NCI-H1694 (cell line): Measurements from ENCODE around the gene OPHN1.
"Not testable (repeated sequence)": the region's sequence is repeated elsewhere in the genome, so short reads cannot be mapped to it uniquely, and the experiment has no call there.

Experiments
- DNase-seq: peaks from one replicate; lab custom pipeline; 2025; lab: John Stamatoyannopoulos, UW

Gene OPHN1

DNA sequence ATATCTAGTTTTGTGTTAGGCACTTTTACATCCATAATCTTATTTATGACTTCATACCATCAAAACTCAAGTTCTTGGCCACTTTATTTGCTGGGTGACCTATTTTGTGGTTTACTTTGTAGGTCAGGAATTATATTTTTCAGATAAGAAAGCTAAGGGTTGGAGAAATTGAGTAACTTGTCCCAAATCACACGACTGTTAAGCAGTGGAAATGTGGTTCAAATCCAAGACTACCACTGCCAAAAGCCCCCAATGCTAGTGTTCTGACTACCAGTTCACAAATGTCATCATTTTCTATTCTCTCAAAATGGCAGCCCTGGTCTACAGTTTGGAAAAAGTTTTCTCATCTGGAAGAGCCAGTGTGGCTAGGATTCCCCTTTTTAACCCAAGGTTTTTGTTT, 74.6 kb downstream of the OPHN1 start:
- no peak for DNase-seq

- no peak for DNase-seq
Observed at GRCh38 chrX:68355629-68355920, 77.7 kb downstream of the OPHN1 start.

DNA sequence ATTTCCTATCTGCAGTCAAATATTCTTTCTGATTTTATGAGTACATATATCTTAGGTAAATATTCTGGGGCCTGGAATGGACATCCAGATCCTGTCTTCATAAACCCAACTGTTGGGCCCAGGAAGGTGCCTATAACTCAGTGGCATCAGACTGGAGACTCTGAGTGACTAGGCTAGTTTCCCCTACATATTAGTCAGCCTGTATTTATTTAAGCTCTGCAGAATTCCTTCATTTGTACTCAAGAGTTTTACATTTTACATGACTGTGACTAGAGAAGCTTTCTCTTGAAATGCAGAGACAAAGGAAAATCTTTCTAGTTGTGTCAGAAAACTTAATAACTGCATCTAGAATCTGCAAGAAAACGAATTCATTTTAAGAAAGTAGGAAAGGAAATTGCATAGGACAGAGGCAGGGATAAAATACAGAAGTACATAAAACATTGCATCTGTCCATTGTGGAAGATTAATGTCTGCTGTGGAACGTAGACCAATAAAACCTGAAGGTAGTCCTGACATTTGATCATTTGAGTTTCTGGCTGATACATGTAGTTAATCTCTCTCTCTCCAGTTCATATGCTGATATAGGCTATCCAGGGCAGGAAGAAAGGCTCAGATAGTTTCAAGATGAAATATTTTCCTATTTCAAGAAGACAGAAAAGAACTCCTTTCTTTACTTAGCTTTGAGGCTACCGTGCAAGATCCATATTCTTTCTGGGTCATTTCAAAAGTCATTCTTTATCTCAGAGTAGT, 78.2 kb downstream of the OPHN1 start:
- no peak for DNase-seq

DNA sequence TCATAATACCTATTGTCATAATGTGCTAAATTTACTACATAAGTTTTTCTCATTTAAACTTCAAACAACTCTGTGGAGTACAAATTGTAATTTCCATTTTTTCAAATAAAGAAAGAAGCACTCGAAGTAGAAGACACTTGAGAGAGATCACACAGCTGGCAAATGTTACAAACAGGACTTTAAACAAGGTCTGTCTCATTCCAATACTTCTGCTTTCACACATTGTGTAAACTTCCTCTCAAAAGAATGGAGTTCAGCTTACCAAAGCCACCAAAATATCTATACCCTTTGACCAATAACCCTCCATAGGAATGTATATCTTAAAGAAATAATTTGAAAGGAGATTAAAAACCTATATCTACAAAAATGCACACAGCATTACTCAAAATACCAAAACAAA, 88.3 kb downstream of the OPHN1 start:
- DNase-seq, result no peak

DNA sequence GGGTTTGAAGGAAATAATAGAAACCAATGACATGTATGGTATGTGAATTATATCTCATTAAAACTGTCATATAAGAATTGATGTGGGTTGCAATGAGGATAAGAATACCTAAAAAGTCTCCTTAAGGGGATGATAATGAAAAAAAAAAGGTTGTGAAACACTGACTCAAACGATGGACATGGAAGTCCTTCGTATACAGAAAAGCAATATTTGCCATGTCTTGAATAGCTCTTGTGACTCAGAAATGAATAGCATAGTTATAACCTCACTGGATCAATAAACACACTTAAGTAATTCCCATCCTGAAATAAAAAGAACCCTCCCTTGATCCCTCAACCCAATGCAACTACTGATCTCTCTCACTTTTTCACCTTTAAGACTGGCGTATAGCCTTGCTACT, 89.7 kb downstream of the OPHN1 start:
- no peak for DNase-seq

GRCh38 chrX:68332201-68332731, 101.0 kb downstream of the OPHN1 start:
- no peak for DNase-seq

DNA sequence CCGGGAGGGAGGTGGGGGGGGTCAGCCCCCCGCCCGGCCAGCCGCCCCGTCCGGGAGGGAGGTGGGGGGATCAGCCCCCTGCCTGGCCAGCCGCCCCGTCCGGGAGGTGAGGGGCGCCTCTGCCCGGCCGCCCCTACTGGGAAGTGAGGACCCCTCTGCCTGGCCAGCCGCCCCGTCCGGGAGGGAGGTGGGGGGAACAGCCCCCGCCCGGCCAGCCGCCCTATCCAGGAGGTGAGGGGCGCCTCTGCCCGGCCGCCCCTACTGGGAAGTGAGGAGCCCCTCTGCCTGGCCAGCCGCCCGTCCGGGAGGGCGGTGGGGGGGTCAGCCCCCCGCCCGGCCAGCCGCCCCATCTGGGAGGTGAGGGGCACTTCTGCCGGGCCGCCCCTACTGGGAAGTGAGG, 106.5 kb downstream of the OPHN1 start:
- DNase-seq, result not testable (repeated sequence)

- DNase-seq, result no peak
Observed at GRCh38 chrX:68307769-68308168, 125.5 kb downstream of the OPHN1 start.

DNA sequence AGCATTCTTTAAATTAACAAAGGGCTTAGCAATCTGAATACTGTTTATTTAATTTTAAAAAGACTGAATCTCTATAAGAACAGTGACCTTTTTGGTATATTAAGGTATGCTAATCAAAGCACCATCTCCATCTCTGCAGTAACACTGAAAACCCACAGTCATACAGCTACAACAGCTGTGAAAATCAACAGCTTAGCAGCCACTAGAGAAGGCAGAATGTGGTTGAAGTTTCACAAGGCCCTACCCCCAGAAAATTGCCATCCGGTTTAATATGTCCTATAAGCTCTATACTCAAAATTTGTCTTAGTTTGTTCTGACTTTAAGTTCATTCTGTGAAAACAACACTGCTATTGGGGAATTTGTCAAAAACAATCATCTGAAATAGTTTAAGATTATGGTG, 128.7 kb downstream of the OPHN1 start:
- DNase-seq, result no peak

DNA sequence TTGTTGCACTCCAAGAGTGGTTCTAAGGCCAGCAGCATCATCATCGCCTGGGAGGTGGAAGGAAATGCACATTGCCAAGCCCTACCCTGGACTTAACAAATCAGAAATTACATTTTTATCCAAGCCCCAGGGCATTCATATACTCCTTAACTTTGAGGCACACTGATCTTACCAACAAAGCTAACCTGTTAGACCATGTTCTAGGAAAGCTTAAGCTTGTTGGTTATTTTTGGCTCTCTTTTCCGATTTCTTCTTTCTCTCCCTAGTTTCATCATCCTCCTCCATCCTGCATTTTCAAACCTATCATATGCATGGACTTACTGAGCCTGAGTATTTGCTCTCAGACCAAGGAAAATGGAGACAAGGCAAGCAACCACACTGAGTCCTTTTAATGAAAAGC, 133.4 kb downstream of the OPHN1 start:
- DNase-seq, result no peak

GRCh38 chrX:68292471-68292870, 140.8 kb downstream of the OPHN1 start:
- no peak for DNase-seq

DNA sequence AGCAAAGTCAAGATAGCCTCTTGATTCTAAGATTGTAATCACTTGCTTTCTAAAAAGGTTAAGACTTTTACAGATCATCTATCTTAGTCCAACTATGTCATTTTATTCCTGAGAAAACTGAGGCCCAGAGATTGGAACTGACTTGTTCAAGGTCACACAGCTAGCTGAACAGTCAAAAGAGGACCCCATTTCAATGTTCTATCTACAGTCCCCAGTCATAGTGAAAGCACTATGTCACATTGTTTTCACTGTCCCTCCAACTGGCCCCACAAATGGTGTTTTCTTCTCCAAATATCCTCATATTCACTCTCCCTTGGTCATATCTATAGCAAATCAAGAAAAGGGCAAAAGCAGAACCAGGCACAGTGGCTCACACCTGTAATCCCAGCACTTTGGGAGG, 145.2 kb downstream of the OPHN1 start:
- no peak for DNase-seq

GRCh38 chrX:68287419-68287818, 145.9 kb downstream of the OPHN1 start:
- DNase-seq, result no peak

GRCh38 chrX:68286980-68287379, 146.3 kb downstream of the OPHN1 start:
- no peak for DNase-seq

- no peak for DNase-seq
Observed at GRCh38 chrX:68286076-68286475, 147.2 kb downstream of the OPHN1 start.

DNA sequence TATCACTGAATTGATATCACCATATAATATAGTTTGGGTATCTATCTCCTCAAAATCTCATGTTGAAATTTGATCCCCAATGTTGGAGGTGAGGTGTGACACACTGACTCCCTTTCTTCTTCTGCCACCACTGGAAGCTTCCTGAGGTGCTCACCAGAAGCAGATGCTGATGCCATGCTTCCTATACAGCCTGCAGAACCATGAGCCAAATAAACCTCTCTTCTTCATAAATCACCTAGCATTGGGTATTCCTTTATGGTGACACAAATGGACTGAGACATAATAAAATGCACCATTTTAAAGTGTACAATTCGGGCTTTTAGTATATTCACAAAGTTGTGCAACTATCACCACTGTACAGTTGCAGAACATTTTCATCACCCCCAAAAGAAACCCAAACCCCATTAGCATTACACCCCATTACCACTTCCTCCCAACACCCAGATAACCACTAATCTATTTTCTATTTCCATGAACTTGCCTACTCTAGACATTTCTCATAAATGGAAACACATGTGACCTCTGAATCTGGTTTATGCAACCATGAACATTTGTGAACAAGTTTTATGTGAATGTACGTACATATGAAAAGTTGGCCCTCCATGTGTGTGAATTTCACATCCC, 148.9 kb downstream of the OPHN1 start:
- DNase-seq, result no peak

- no peak for DNase-seq
Observed at GRCh38 chrX:68273887-68274286, 159.4 kb downstream of the OPHN1 start.

DNA sequence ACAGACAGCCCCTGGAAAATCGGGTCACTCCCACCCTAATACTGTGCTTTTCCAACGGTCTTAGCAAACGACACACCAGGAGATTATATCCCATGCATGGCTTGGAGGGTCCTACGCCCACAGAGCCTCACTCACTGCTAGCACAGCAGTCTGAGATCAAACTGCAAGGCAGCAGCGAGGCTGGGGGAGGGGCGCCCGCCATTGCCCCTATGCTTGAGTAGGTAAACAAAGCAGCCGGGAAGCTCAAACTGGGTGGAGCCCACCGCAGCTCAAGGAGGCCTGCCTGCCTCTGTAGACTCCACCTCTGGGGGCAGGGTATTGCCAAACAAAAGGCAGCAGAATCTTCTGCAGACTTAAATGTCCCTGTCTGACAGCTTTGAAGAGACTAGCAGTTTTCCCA, 168.5 kb downstream of the OPHN1 start:
- not testable (repeated sequence) for DNase-seq

- DNase-seq, result no peak
Observed at GRCh38 chrX:68261060-68261672, 172.1 kb downstream of the OPHN1 start.

GRCh38 chrX:68256990-68257389, 176.3 kb downstream of the OPHN1 start:
- no peak for DNase-seq

GRCh38 chrX:68254738-68255645, 178.3 kb downstream of the OPHN1 start:
- no peak for DNase-seq

DNA sequence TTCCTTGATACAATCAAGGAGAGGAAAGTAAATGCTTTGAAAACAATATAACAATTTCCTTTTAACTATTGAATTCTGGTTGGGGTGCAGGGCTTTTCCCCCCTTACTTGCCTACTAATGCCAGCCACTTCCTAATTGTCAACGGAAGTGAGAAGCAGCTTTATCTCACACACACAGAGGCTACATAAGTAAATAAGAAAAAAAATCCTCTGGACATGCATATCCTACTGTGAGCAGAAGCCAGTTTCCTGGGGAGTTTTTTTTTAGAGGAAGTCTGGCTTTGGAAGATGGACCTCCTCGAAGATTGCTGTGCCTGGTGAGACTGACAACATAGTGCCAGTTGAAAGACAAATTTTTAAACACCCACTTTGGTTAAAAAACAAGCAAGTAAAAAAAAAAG, 180.6 kb downstream of the OPHN1 start:
- no peak for DNase-seq
